K562 (cell line): Measurements from ENCODE around the gene ZBTB7A. TPM values are rescaled to one million over a fixed set of nuclear protein-coding genes. Genes with fewer than 3 reads are reported as not detected.

Experiments
- C11orf30 ChIP-seq: fragments of 450-650 bp; IDR thresholded peaks from 2 replicates; pipeline ENCODE4 v1.6.1; 2016; ENCODE audit warnings: low read depth, mild to moderate bottlenecking
- EGR1 ChIP-seq: fragments of 450-650 bp; conservative IDR thresholded peaks from 2 replicates; pipeline ENCODE4 v1.6.1; 2017; ENCODE audit warnings: mild to moderate bottlenecking
- FOXM1 ChIP-seq, 2 experiments: fragments of 450-650 bp in 1 of 2; sonication (generic) in 1 of 2; formaldehyde crosslinking in 1 of 2; IDR thresholded peaks; 2 replicates each; pipeline versions ENCODE4 v1.6.1 to v1.9.0; 2017 to 2022; ENCODE audit warnings: low read depth in 2 of 2, mild to moderate bottlenecking in 2 of 2, missing genetic modification reagents in 1 of 2, moderate library complexity in 1 of 2
- MAZ ChIP-seq, 2 experiments: fragments of 450-650 bp in 1 of 2; sonication (generic) in 1 of 2; formaldehyde crosslinking; IDR thresholded peaks in 1 of 2; conservative IDR thresholded peaks in 1 of 2; 2 replicates each; pipeline versions ENCODE4 v1.4.0 to v1.5.0; 2020; ENCODE audit warnings: mild to moderate bottlenecking in 1 of 2, missing genetic modification reagents in 1 of 2
- POLR2A ChIP-seq: fragments of 450-650 bp; conservative IDR thresholded peaks from 2 replicates; pipeline ENCODE4 v1.6.1; 2016
- PREB ChIP-seq: sonication (generic); formaldehyde crosslinking; IDR thresholded peaks from 2 replicates; pipeline ENCODE4 v1.8.1; 2023; ENCODE audit warnings: mild to moderate bottlenecking, missing genetic modification reagents
- RBBP5 ChIP-seq: fragments of 200-600 bp; sonication (generic); IDR thresholded peaks from 2 replicates; pipeline ENCODE4 v1.6.1; 2012; ENCODE audit warnings: borderline replicate concordance, mild to moderate bottlenecking, low read length, control low read depth, inconsistent platforms; ENCODE audit not compliant: insufficient read depth, poor library complexity, severe bottlenecking
- U2AF1 ChIP-seq: fragments of 200-400 bp; formaldehyde crosslinking; optimal IDR thresholded peaks from 2 replicates; pipeline ENCODE3; 2017; ENCODE audit warnings: mild to moderate bottlenecking, low read depth, low read length, moderate library complexity
- YY1 ChIP-seq, 3 experiments: IDR thresholded peaks; 2 replicates each; pipeline ENCODE4 v1.6.1; 2011; ENCODE audit warnings: low read length in 2 of 3, mild to moderate bottlenecking in 2 of 3, moderate library complexity in 2 of 3, borderline replicate concordance in 1 of 3, control low read depth in 1 of 3, low read depth in 1 of 3; ENCODE audit not compliant: insufficient read depth in 3 of 3, insufficient replicate concordance in 2 of 3, control insufficient read depth in 1 of 3, insufficient read length in 1 of 3; ENCODE audit errors: extremely low read depth in 1 of 3
- ZNF197 ChIP-seq: fragments of 200-800 bp; sonication (Bioruptor generic); IDR thresholded peaks from 2 replicates; pipeline ENCODE4 v1.6.1; 2016; ENCODE audit warnings: low read depth, missing genetic modification characterization, missing compliant biosample characterization
- ZNF740 ChIP-seq, 3 experiments: fragments of 200-800 bp in 1 of 3; sonication (Bioruptor generic) in 1 of 3; sonication (generic) in 1 of 3; formaldehyde crosslinking in 1 of 3; IDR thresholded peaks; 2 replicates each; pipeline versions ENCODE4 v1.6.1 to v1.8.0; 2016 to 2022; ENCODE audit warnings: mild to moderate bottlenecking in 2 of 3, missing compliant biosample characterization in 2 of 3, missing genetic modification characterization in 2 of 3, missing genetic modification reagents in 1 of 3
- ZNF766 ChIP-seq: fragments of 200-800 bp; sonication (Bioruptor generic); conservative IDR thresholded peaks from 2 replicates; pipeline ENCODE4 v1.6.1; 2016; ENCODE audit warnings: missing genetic modification characterization, missing compliant biosample characterization
- ZSCAN32 ChIP-seq: fragments of 450-650 bp; formaldehyde crosslinking; IDR thresholded peaks from 2 replicates; pipeline ENCODE4 v1.4.0; 2020; ENCODE audit warnings: mild to moderate bottlenecking, moderate library complexity
- polyA plus RNA-seq, 8 experiments: library from polyadenylated mRNA; depleted of rRNA in 4 of 8; stranded (reverse) in 5 of 8; unstranded in 3 of 8; fragments of >200 nt; fragmentation: Nextera tagmentation in 2 of 8; fragmentation: Illumina TruSeq in 1 of 8; extraction: Ambion mirVana in 2 of 8; extraction: Trizol in 1 of 8; gene quantifications; 2 replicates each; pipeline versions ENCODE4 v1.2.1 to v1.2.3, GENCODE V29; 2011 to 2014; ENCODE audit warnings: inconsistent platforms in 1 of 8, missing spikeins in 1 of 8
- total RNA-seq, 7 experiments: library from RNA; depleted of rRNA in 6 of 7; stranded (reverse); fragments of >200 nt in 6 of 7; fragmentation: Illumina TruSeq in 2 of 7; extraction: Trizol in 2 of 7; gene quantifications; 2 replicates each; pipeline versions ENCODE4 v1.2.1 to v1.2.3, GENCODE V29; 2011 to 2021; ENCODE audit warnings: low replicate concordance in 1 of 7
- TF ChIP-seq, protein P1 (sequence below): fragments of 450-650 bp; conservative IDR thresholded peaks from 2 replicates; pipeline ENCODE4 v1.6.1; 2016; ENCODE audit warnings: missing genetic modification characterization, low read depth, mild to moderate bottlenecking, missing compliant biosample characterization, moderate library complexity
- TF ChIP-seq, protein P2 (sequence below): fragments of 250-450 bp; sonication (Bioruptor Pico); IDR thresholded peaks from 2 replicates; pipeline ENCODE4 v1.8.0; 2022; ENCODE audit warnings: moderate library complexity, mild to moderate bottlenecking, inconsistent platforms
- TF ChIP-seq, protein P3 (sequence below): fragments of 200-800 bp; sonication (Bioruptor generic); IDR thresholded peaks from 2 replicates; pipeline ENCODE4 v1.6.1; 2017; ENCODE audit warnings: missing genetic modification characterization, missing compliant biosample characterization

The ZBTB7A gene
- total and polyA plus RNA-seq, 9 of the 15 experiments (the other 6 are each of a cell fraction or from before 2014, with no cell fraction given), result 0.11 to 34.0 (median 4.6) TPM

GRCh38 chr19:4077800-4078684, 11.3 kb upstream of the ZBTB7A start (continued):
- TF ChIP-seq ZNF740 (CRISPR knock-in tag; IDR thresholded peaks at IDR 0.05), result peak; percentile 84
- peak in 1 of 2 experiments; percentile 92; a peak in 2 of 4 replicates for TF ChIP-seq ZNF740 (tag; IDR thresholded peaks at IDR 0.05)
- TF ChIP-seq, protein P1, sequence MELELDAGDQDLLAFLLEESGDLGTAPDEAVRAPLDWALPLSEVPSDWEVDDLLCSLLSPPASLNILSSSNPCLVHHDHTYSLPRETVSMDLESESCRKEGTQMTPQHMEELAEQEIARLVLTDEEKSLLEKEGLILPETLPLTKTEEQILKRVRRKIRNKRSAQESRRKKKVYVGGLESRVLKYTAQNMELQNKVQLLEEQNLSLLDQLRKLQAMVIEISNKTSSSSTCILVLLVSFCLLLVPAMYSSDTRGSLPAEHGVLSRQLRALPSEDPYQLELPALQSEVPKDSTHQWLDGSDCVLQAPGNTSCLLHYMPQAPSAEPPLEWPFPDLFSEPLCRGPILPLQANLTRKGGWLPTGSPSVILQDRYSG (tag), result no peak
- TF ChIP-seq, protein P2, sequence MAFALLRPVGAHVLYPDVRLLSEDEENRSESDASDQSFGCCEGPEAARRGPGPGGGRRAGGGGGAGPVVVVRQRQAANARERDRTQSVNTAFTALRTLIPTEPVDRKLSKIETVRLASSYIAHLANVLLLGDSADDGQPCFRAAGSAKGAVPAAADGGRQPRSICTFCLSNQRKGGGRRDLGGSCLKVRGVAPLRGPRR (CRISPR knock-in tag), result no peak
- TF ChIP-seq EGR1, result peak; percentile 82
- peak; percentile 49; the same call in 1 of the 2 replicates for TF ChIP-seq POLR2A
- TF ChIP-seq, protein P3, sequence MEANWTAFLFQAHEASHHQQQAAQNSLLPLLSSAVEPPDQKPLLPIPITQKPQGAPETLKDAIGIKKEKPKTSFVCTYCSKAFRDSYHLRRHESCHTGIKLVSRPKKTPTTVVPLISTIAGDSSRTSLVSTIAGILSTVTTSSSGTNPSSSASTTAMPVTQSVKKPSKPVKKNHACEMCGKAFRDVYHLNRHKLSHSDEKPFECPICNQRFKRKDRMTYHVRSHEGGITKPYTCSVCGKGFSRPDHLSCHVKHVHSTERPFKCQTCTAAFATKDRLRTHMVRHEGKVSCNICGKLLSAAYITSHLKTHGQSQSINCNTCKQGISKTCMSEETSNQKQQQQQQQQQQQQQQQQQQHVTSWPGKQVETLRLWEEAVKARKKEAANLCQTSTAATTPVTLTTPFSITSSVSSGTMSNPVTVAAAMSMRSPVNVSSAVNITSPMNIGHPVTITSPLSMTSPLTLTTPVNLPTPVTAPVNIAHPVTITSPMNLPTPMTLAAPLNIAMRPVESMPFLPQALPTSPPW (CRISPR knock-in tag), result peak; percentile 83
- TF ChIP-seq ZNF197 (CRISPR knock-in tag), result no peak
- no peak for TF ChIP-seq C11orf30
- 0 out of 2 replicates have a peak, but pooled peaks have one; percentile 14 for TF ChIP-seq FOXM1 (IDR thresholded peaks at IDR 0.05; ENCODE audit: low read depth)
- TF ChIP-seq FOXM1 (CRISPR knock-in tag; IDR thresholded peaks at IDR 0.05; ENCODE audit: low read depth), result no peak
- TF ChIP-seq RBBP5, result peak; percentile 32
- TF ChIP-seq MAZ (CRISPR knock-in tag; conservative IDR thresholded peaks at IDR 0.05 in 1 of 2, IDR thresholded peaks at IDR 0.05 in 1 of 2), result 0 out of 4 replicates have a peak, but pooled peaks of 1 of the 2 experiments have one; percentile 15
- no peak for TF ChIP-seq ZSCAN32 (CRISPR knock-in tag)
- peak in 1 of 3 experiments; percentile 43 for TF ChIP-seq YY1 (IDR thresholded peaks at IDR 0.05; ENCODE audit: borderline replicate concordance in 1 of 3, control insufficient read depth in 1 of 3, extremely low read depth in 1 of 3, insufficient read depth in 3 of 3, insufficient read length in 1 of 3, insufficient replicate concordance in 2 of 3, low read depth in 1 of 3, low read length in 2 of 3)
- TF ChIP-seq PREB (CRISPR knock-in tag), result no peak
- TF ChIP-seq ZNF766 (CRISPR knock-in tag), result peak; percentile 31; the same call in 1 of the 2 replicates
- no peak for TF ChIP-seq U2AF1
